Mammary epithelial cell (primary cell): Measurements from ENCODE around the gene EFNA5.

Source experiments
- CTCF ChIP-seq, 2 donors: IDR thresholded peaks in 1 of 2; conservative IDR thresholded peaks in 1 of 2; 2 replicates each; pipeline ENCODE4 v1.5.1; 2011 to 2012; ENCODE audit warnings: inconsistent platforms in 2 of 2, low read length in 2 of 2, mild to moderate bottlenecking in 2 of 2, control low read depth in 1 of 2, low read depth in 1 of 2; ENCODE audit not compliant: insufficient read depth in 1 of 2; ENCODE audit errors: extremely low read depth in 1 of 2
- EZH2 ChIP-seq: IDR thresholded peaks from 2 replicates; pipeline ENCODE4 v1.6.1; 2012; ENCODE audit warnings: low read length, inconsistent platforms, borderline replicate concordance

GRCh38 chr5:107518616-107519015 is 152.1 kb downstream of the EFNA5 start:
- TF ChIP-seq CTCF (conservative IDR thresholded peaks at IDR 0.05 in 1 of 2, IDR thresholded peaks at IDR 0.05 in 1 of 2; ENCODE audit: extremely low read depth in 1 of 2, insufficient read depth in 1 of 2, low read depth in 1 of 2, low read length in 2 of 2) = no peak
- no peak for TF ChIP-seq EZH2
